ENCODE measurements around the gene PRKRIP1. TPM values are rescaled to one million over a fixed set of nuclear protein-coding genes. Genes with fewer than 3 reads are reported as not detected.
A peak's percentile ranks its signal among the peaks of the same experiment; 100 is the strongest.
"Not testable (repeated sequence)": the region's sequence is repeated elsewhere in the genome, so short reads cannot be mapped to it uniquely, and the experiment has no call there.

Gene PRKRIP1
- 10 to 100 TPM; 20.8 to 22.6 TPM for total RNA-seq

GRCh38 chr7:102395873-102396709 is at the start of gene PRKRIP1:
TSS of gene PRKRIP1 (plus strand) at chr7:102396363. CDS start at chr7:102396412, 49 bp downstream.
- intact Hi-C loops (cut with micrococcal nuclease): loop anchor here (1.0 kb wide), 4 partner anchors 30 to 110 kb away; partner anchors contain the start of gene SH2B2
- Mint-ChIP-seq H3K27me3 (no peaks in the 10 kb centered on the region), H3K36me3 (peaks cover 19% of the 10 kb centered on the region), H3K4me1 (ENCODE audit: low read depth) (peaks cover 17% of the 10 kb centered on the region), H3K27ac (peak within 1 kb of the TSS; percentile 86), H3K9me3 (no peaks in the 10 kb centered on the region), H3K4me3 (peak within 1 kb of the TSS; percentile 94)
- DNase-seq: peak; percentile 91
- POLR2A ChIA-PET: interaction anchor here (1.0 to 2.7 kb wide), 5 partner anchors 8 to 539 kb away, joined by 3 to 12 read pairs (median 4); partner anchors contain the start of gene ORAI2
- CTCF ChIA-PET: interaction anchor here (0.7 to 2.0 kb wide), 7 partner anchors 9 to 117 kb away, joined by 3 to 8 read pairs (median 4); no protein-coding TSS in a partner anchor

- H3K9me3 Mint-ChIP-seq; H3K4me3 Mint-ChIP-seq; DNase-seq; H3K27me3 Mint-ChIP-seq; H3K4me1 Mint-ChIP-seq (ENCODE audit: low read depth); CTCF ChIA-PET; intact Hi-C loops (cut with micrococcal nuclease); H3K36me3 Mint-ChIP-seq; H3K27ac Mint-ChIP-seq; POLR2A ChIA-PET: not testable (repeated sequence)
Measured at GRCh38 chr7:102346983-102347382, 49.2 kb upstream of the PRKRIP1 start.

- POLR2A ChIA-PET; H3K27me3 Mint-ChIP-seq; H3K36me3 Mint-ChIP-seq; H3K4me3 Mint-ChIP-seq; H3K4me1 Mint-ChIP-seq (ENCODE audit: low read depth); CTCF ChIA-PET; intact Hi-C loops (cut with micrococcal nuclease); DNase-seq; H3K27ac Mint-ChIP-seq; H3K9me3 Mint-ChIP-seq: not testable (repeated sequence)
Measured at GRCh38 chr7:102356344-102356743, 39.8 kb upstream of the PRKRIP1 start, which contains the start of gene SPDYE6. TSS of gene SPDYE6 (minus strand) at chr7:102356444. CDS start at chr7:102356023, 421 bp downstream.

- H3K9me3 Mint-ChIP-seq, H3K27me3 Mint-ChIP-seq, POLR2A ChIA-PET, CTCF ChIA-PET, H3K36me3 Mint-ChIP-seq: not testable (repeated sequence)
- peak; percentile 97 for DNase-seq
- Mint-ChIP-seq H3K27ac (peak overlapping the region; percentile 77), H3K4me3 (peak overlapping the region; percentile 90), H3K4me1 (ENCODE audit: low read depth) (peaks cover 17% of the 10 kb centered on the region)
- intact Hi-C loops (cut with micrococcal nuclease): loop anchor here (1.0 kb wide), 1 partner anchor 33 kb away; the partner anchor contains the start of gene PRKRIP1
Measured at GRCh38 chr7:102363549-102364393, 32.4 kb upstream of the PRKRIP1 start.

- intact Hi-C loops (cut with micrococcal nuclease): not testable (repeated sequence)
Measured at GRCh38 chr7:102364394-102364886, 31.7 kb upstream of the PRKRIP1 start.

GRCh38 chr7:102365390-102365789 is 30.8 kb upstream of the PRKRIP1 start:
- intact Hi-C loops (cut with micrococcal nuclease): not testable (repeated sequence)

More at GRCh38 chr7:102364394-102364886, 31.7 kb upstream of the PRKRIP1 start:
- H3K36me3 Mint-ChIP-seq, H3K9me3 Mint-ChIP-seq, H3K27me3 Mint-ChIP-seq, POLR2A ChIA-PET, CTCF ChIA-PET: not testable (repeated sequence)
- Mint-ChIP-seq H3K27ac (peak overlapping the region; percentile 80), H3K4me1 (ENCODE audit: low read depth) (peaks cover 17% of the 10 kb centered on the region), H3K4me3 (peak overlapping the region; percentile 90)
- DNase-seq: peak; percentile 29

GRCh38 chr7:102370038-102370437 is 26.1 kb upstream of the PRKRIP1 start:
- DNase-seq; H3K27ac Mint-ChIP-seq; H3K9me3 Mint-ChIP-seq; POLR2A ChIA-PET; H3K4me3 Mint-ChIP-seq; intact Hi-C loops (cut with micrococcal nuclease); CTCF ChIA-PET; H3K27me3 Mint-ChIP-seq: not testable (repeated sequence)
- Mint-ChIP-seq H3K36me3 (peaks cover 17% of the 10 kb centered on the region), H3K4me1 (ENCODE audit: low read depth) (peaks cover 26% of the 10 kb centered on the region)

More at GRCh38 chr7:102365390-102365789, 30.8 kb upstream of the PRKRIP1 start:
- H3K27ac Mint-ChIP-seq, DNase-seq, H3K4me3 Mint-ChIP-seq, CTCF ChIA-PET, POLR2A ChIA-PET, H3K27me3 Mint-ChIP-seq, H3K9me3 Mint-ChIP-seq: not testable (repeated sequence)
- Mint-ChIP-seq H3K36me3 (peaks cover 13% of the 10 kb centered on the region), H3K4me1 (ENCODE audit: low read depth) (peaks cover 19% of the 10 kb centered on the region)

GRCh38 chr7:102372796-102373195 is 23.4 kb upstream of the PRKRIP1 start:
- H3K27me3 Mint-ChIP-seq; DNase-seq; intact Hi-C loops (cut with micrococcal nuclease); H3K9me3 Mint-ChIP-seq; POLR2A ChIA-PET; H3K27ac Mint-ChIP-seq; CTCF ChIA-PET; H3K4me3 Mint-ChIP-seq: not testable (repeated sequence)
- peaks cover 19% of the 10 kb centered on the region for H3K4me1 Mint-ChIP-seq (ENCODE audit: low read depth)
- peaks cover 20% of the 10 kb centered on the region for H3K36me3 Mint-ChIP-seq

- POLR2A ChIA-PET: no interaction called here
- intact Hi-C loops (cut with micrococcal nuclease): no loop called here
- no peak overlapping the region for H3K4me3 Mint-ChIP-seq
- no peak for DNase-seq
- no peaks in the 10 kb centered on the region for H3K27me3 Mint-ChIP-seq
- peaks cover 7% of the 10 kb centered on the region for H3K4me1 Mint-ChIP-seq (ENCODE audit: low read depth)
- CTCF ChIA-PET: no interaction called here
- H3K9me3 Mint-ChIP-seq: no peaks in the 10 kb centered on the region
- H3K27ac Mint-ChIP-seq: peak overlapping the region; percentile 0
- H3K36me3 Mint-ChIP-seq: peaks cover 29% of the 10 kb centered on the region
Measured at GRCh38 chr7:102376964-102377466, 19.1 kb upstream of the PRKRIP1 start.

- peaks cover 28% of the 10 kb centered on the region for H3K36me3 Mint-ChIP-seq
- POLR2A ChIA-PET; H3K4me1 Mint-ChIP-seq (ENCODE audit: low read depth); CTCF ChIA-PET; H3K4me3 Mint-ChIP-seq; H3K27me3 Mint-ChIP-seq; DNase-seq; H3K27ac Mint-ChIP-seq; intact Hi-C loops (cut with micrococcal nuclease); H3K9me3 Mint-ChIP-seq: not testable (repeated sequence)
Measured at GRCh38 chr7:102380837-102381236, 15.3 kb upstream of the PRKRIP1 start.

GRCh38 chr7:102381696-102382425 is 14.3 kb upstream of the PRKRIP1 start:
- peaks cover 28% of the 10 kb centered on the region for H3K36me3 Mint-ChIP-seq
- POLR2A ChIA-PET; CTCF ChIA-PET; H3K27ac Mint-ChIP-seq; H3K4me1 Mint-ChIP-seq (ENCODE audit: low read depth); intact Hi-C loops (cut with micrococcal nuclease); H3K27me3 Mint-ChIP-seq; H3K9me3 Mint-ChIP-seq; DNase-seq; H3K4me3 Mint-ChIP-seq: not testable (repeated sequence)
